WI38 (cell line): ENCODE data around the gene TUBA8.

Experiments used
- H3K4me3 ChIP-seq: 2 replicates; pipeline ENCODE4 v1.5.1; 2011; ENCODE audit warnings: low read depth, mild to moderate bottlenecking, control low read depth, low read length
- TF ChIP-seq, protein P1 (sequence below): IDR thresholded peaks from 2 replicates; pipeline ENCODE4 v1.5.1; 2012; ENCODE audit warnings: low read depth, mild to moderate bottlenecking, control low read depth, low read length

The TUBA8 gene

DNA sequence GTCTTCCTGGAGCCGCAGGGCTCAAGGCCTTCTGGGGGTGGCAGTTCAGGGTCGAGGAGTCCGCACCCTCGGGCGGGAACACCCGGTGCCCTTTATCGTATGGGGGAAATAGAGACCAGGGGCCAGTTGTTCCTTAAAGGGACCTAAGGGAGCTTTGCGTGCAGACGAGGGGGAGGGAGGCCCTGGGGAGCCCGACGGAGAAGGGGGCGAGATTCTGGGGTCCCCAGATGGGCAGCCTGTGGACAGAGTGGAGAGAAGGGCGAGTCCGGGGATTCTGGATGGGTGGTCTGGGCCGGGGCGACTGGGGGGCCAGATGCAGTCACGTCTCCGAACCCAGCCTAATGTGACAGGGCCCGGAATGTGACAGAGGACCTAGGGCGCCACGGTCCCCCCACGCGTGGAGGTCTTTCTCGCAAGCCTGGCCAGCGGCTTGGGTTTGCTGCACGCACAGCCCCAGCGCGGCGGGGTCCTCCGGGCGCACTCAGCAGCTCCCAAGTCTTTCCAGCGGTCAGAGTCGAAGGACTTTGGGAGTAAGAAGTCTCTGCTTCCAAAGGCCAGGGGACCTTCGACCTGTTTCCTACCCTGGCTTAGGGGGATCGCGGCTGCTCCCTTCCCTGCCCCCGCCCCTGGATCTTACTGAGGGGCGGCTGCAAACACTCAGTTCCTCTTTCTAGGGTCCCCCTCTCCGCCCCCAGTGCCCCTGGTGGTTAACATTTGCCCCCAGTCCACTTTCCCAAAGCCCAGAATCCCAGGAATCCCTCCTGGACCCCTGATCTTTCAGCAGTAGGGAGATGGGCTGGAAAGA is 547 bp downstream of the TUBA8 start:
- TF ChIP-seq, protein P1, sequence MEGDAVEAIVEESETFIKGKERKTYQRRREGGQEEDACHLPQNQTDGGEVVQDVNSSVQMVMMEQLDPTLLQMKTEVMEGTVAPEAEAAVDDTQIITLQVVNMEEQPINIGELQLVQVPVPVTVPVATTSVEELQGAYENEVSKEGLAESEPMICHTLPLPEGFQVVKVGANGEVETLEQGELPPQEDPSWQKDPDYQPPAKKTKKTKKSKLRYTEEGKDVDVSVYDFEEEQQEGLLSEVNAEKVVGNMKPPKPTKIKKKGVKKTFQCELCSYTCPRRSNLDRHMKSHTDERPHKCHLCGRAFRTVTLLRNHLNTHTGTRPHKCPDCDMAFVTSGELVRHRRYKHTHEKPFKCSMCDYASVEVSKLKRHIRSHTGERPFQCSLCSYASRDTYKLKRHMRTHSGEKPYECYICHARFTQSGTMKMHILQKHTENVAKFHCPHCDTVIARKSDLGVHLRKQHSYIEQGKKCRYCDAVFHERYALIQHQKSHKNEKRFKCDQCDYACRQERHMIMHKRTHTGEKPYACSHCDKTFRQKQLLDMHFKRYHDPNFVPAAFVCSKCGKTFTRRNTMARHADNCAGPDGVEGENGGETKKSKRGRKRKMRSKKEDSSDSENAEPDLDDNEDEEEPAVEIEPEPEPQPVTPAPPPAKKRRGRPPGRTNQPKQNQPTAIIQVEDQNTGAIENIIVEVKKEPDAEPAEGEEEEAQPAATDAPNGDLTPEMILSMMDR = no peak
- peak overlapping the region; percentile 39 for H3K4me3 ChIP-seq

DNA sequence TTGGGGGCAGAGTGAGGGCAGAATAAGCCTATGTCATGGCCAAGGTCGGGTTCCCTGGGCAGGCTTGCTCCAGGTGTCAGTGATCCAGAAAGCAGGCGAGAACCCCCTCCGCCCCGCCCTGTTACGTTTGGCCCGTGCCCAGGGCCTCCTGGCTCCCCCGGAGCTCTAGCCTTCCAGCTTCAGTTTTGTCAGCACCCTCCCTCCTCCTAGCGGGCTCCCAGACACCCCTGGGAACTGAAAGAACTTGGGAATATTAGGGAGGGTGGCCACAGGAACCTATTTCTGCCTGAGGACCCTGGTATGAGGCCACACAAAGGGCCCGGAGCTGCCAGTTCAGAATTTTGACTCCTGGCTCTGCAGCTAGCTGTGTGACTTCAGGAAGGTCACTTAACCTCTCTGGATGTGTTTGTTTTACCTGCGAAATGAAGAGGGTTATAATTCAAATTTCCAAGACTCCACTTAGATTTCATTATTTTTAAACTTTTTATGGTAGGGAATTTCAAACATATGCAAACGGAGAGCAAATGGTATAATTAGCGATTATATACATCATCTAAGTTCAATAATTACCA is 1.2 kb downstream of the TUBA8 start:
- TF ChIP-seq, protein P1 = no peak
- H3K4me3 ChIP-seq = no peak overlapping the region

DNA sequence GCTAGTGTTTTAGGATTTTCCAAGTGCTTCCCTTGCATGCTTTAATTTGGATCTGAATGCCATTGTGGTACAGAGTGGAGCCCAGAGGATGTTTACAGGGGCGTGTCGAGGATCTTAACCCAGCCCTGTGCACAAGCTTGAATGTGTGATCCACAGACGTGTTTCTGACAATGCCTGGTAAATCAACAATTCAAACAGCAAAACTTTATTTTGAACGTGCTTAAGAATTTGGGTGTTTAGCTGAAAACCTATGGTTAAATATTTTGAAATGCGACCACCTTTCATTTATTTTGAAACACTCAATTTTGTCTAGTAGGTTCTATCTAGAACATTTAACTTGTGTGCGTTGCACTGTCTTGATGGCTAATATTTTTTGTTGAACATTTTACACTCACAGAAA is 1.8 kb downstream of the TUBA8 start:
- TF ChIP-seq, protein P1 = no peak
- no peak overlapping the region for H3K4me3 ChIP-seq

DNA sequence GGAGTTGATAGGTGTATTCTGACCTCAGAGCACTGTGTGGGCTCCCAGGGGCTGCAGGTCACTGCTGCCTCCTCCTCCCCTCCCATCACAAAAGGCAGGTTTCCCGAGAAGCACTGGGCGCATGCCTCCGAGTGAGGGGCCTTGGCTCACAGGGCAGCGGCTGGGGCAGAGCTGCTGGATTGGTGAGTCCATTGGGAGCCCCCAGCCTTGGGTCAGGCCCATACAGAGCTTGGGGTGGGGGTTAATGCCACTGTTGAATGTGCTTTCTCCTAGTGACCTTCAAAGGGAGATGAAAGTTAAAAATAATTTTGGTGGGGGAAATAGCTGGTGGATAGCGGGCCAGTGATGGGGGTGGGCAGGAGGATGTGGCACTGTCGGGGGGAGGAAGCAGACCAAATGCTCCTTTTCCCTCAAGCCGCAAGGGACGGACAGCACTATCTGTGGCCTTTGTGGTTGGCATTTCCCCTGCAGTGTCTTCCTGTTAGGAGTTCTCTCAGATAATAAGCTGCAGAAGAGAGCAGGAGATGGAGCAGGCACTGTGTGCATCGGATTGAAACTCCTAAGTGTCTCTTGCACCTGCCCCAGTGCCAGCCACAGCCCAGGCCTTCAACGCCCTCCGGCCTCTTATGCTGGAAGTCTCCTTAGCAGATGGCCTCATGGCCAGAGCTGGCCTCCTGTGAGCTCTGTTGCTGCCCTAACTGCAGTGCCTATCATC is 3.2 kb downstream of the TUBA8 start:
- H3K4me3 ChIP-seq = no peak overlapping the region
- TF ChIP-seq, protein P1 = no peak

GRCh38 chr22:18114495-18114894 is 3.9 kb downstream of the TUBA8 start:
- H3K4me3 ChIP-seq = no peak overlapping the region
- TF ChIP-seq, protein P1 = no peak

GRCh38 chr22:18114976-18115652 is 4.5 kb downstream of the TUBA8 start:
- H3K4me3 ChIP-seq = no peak overlapping the region
- TF ChIP-seq, protein P1 = no peak
